HAP-1 (cell line): Measurements from ENCODE around the gene ANKRD13B.

Source experiments
- DNase-seq, 2 experiments: peaks; one replicate each; pipeline ENCODE4 v3.0.0-alpha.2; 2016 to 2020; ENCODE audit warnings: low spot score in 2 of 2
- H3K27me3 ChIP-seq: fragments of 250-450 bp; sonication (Bioruptor Pico); 2 replicates; pipeline ENCODE4 v1.5.1; 2020; ENCODE audit warnings: low read depth, mild to moderate bottlenecking, moderate library complexity
- H3K36me3 ChIP-seq: fragments of 250-450 bp; sonication (Bioruptor Pico); replicated peaks from 2 replicates; pipeline ENCODE4 v1.5.1; 2020; ENCODE audit warnings: mild to moderate bottlenecking
- H3K4me1 ChIP-seq: fragments of 250-450 bp; sonication (Bioruptor Pico); 2 replicates; pipeline ENCODE4 v1.5.1; 2020; ENCODE audit warnings: mild to moderate bottlenecking
- H3K4me3 ChIP-seq: fragments of 250-450 bp; sonication (Bioruptor Pico); 2 replicates; pipeline ENCODE4 v1.5.1; 2020; ENCODE audit warnings: mild to moderate bottlenecking, moderate library complexity
- H3K9me3 ChIP-seq: fragments of 250-450 bp; sonication (Bioruptor Pico); 2 replicates; pipeline ENCODE4 v1.5.1; 2020; ENCODE audit warnings: mild to moderate bottlenecking, moderate library complexity
- in situ Hi-C: fragments of 300-500 bp; cut with MboI; formaldehyde crosslinking; loops from 3 replicates; pipeline ENCODE4 v1.14.3; 2020; ENCODE audit warnings: low sequenced_read_pairs, inconsistent platforms, mixed read lengths

Gene ANKRD13B

DNA sequence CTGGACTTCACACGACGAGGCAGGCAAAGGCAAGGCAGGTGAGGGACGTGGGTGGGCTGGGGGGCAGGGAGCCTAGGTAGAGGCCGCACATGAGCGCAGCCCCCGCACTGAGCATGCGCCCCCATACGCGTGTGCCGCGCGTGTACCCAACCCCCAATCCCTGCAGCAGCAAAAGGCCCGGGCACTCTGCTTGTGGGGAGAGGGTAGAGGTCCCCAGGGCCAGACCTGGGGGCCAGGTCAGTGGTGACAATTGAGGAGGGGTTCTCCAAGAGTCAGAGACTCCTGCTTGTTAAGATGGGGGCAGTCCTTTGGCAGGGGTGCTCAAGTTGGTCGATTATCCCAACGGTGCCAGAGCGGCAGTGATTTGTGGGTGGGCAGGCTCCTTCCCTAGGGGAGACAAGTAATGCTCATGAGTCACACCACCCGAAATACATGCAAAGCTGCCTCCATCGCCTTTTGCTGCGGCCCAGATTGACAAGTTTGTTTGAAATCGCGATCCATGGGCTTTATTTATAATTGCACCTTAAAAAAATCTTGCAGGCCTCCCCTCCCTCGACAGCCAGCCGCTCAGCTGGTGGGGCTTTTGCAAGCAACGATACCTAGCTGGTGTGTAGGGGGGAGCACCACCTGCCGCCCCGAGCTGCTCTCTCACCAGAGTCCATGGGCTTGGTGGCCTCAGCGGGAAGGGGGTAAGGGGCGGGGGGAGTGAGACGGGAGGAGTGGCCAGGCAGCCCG is 2.4 kb upstream of the ANKRD13B start:
- DNase-seq = no peak
- Histone ChIP-seq H3K9me3 (no peaks in the 10 kb centered on the region), H3K36me3 (no peaks in the 10 kb centered on the region; the same call in 1 of the 2 replicates), H3K4me1 (peaks cover 38% of the 10 kb centered on the region), H3K27me3 (no peaks in the 10 kb centered on the region), H3K4me3 (peak overlapping the region; percentile 38)
- in situ Hi-C loops = no loop called here

DNA sequence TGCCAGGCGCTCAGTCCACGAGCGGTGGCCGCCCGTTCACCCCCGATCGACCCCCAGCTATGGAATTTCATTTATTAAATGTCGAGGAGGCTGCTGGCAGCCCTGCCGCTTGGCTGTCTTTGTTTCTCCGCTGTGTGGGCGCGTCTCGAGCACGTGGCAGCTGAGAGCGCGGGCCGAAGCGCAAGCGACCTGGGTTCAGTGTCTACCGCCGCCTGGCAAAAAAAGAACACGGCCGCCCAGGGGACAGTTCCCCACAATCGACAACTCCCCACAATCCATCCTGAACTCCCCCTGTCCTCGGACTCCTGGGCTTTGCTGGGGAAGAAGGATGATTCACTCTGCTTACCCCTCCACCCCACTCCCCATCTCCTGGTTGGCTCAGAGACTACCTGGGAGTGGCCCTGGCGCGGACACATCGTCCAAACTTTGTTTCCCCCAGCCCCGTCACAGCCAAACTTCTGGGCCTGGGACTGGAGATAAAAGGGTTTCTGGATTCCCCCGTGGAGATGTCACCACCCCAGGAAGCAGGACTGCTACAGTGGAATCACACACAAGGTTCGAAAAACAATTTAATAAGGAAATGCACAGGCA is 1.7 kb upstream of the ANKRD13B start:
- DNase-seq = peak; percentile 65 to 80
- H3K9me3 ChIP-seq = no peaks in the 10 kb centered on the region
- no peaks in the 10 kb centered on the region; the same call in 1 of the 2 replicates for H3K36me3 ChIP-seq
- in situ Hi-C loops = no loop called here
- H3K4me1 ChIP-seq = peaks cover 38% of the 10 kb centered on the region
- peak overlapping the region; percentile 38 for H3K4me3 ChIP-seq
- H3K27me3 ChIP-seq = no peaks in the 10 kb centered on the region

DNA sequence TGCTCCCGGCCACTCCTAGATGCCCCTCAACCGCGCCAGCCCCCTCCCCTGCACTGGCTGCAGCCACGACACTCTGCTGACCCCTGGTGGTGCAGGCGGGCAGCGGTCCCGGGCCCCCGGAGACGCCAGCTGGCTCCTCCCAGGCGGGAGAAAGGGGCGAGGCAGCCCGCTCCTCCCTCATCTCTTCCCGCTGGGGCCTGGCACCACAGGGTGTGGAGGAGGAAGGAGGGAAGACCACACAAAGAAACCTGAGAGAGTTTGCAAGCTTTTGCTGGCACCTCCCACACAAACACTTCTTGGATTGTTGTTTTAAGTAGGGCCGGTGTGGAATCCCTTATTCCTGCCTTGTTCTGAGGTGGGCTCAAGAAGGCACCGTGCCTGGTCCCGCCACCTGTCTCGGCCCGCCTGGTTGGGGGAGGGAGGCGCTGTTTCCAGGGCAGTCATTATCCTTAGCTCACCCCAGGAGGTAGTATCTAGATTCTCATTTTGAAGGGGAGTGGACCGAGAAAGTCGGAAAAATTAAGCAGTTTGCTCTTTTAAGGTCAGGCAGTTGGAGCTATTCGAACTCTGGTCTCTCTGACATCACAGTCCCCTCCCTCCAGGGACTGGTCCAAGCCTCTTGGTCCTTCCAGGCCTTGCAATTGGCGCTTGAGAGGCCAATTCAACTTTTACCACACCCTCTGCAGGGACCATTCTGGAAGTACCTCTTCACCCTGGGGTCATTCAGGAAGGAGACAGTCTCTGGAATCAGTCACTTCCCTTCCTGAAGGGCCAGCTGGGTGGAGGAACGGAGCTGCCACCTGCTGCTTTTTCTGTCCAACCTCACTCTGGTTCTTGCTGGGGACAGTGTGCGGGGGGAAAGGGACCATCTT is 959 bp upstream of the ANKRD13B start:
- H3K4me3 ChIP-seq = peak overlapping the region; percentile 38
- peaks cover 40% of the 10 kb centered on the region for H3K4me1 ChIP-seq
- DNase-seq = peak; percentile 88 to 98

DNA sequence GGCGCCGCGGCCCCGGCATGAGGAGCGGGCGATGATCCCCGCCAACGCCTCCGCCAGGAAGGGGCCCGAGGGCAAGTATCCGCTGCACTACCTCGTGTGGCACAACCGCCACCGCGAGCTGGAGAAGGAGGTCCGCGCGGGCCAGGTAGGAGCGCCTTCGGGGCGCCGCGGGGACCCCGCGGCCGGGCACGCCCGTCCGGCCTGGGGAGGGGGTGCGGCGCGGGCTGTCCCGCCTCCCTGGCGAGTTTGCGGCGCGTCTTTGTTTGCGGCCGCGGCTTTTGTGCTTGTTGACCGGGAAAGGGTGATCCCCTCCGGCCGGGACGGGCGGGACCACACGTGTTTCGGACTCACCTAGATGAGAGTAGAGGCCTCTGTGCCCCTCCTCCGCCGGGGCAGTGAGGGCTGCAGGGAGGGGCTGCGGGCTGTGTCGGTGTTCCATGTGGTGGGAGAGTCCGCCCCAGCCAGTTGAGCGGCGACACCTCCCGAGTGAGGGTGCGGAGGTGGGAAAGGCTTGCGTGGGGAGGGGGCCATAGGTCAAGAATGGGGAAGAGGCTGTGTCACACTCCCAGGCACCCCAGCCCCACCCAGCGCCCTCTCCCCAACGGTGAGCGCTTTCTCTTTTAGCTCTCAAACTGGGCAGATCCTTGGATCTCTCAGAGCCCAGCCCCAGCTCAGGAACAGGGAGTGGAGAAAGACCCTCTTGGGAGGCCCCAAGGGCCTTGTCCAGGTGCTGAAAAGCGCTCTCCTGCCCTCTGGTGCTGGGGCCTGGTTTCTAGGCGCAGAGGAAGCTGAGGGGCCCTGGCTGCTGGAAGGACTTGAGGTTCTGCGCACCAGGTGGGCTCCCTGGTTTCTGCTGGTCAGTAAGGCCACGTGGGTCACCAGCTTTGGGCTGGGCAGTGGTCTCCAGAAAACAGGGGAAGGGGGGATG is 923 bp downstream of the ANKRD13B start:
- DNase-seq = peak; percentile 39 to 74
- peaks cover 45% of the 10 kb centered on the region for H3K4me1 ChIP-seq
- in situ Hi-C loops = no loop called here

More for the DNA sequence above, 959 bp upstream of the ANKRD13B start:
- in situ Hi-C loops = no loop called here
- Histone ChIP-seq H3K9me3 (no peaks in the 10 kb centered on the region), H3K36me3 (no peaks in the 10 kb centered on the region; the same call in 1 of the 2 replicates), H3K27me3 (no peaks in the 10 kb centered on the region)

DNA sequence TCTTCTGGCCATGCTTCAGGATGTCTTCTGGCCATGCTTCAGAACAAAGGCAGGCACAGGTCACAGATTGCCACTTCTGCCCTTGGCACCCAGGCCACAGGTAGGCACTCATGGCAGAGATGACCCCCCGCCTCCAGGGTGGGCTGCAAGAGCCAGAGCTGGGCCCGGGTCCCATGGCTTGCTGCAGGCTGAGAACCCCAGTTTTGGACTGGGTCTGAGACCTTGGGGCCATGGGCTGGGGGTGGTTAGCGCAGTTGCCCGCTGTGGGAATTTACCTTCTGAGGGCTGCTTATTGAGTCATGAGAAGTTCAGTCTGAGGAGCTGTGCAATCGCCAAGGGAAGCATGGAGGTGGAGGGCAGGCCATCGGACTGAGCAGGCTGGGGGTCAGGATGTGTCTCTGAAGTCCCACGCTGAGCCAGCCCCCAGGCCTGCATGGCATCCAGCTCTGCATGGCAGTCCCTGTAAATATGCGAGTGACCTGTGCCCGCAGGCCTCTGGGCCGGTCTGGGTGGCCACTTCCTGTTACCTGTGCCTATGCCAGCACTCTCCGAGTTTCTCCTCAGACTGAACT is 1.7 kb downstream of the ANKRD13B start:
- H3K9me3 ChIP-seq = no peaks in the 10 kb centered on the region
- peak overlapping the region; percentile 55 for H3K4me3 ChIP-seq
- peaks cover 45% of the 10 kb centered on the region for H3K4me1 ChIP-seq
- no peak for DNase-seq
- in situ Hi-C loops = no loop called here
- H3K27me3 ChIP-seq = no peaks in the 10 kb centered on the region
- H3K36me3 ChIP-seq = no peaks in the 10 kb centered on the region

More for the DNA sequence above, 923 bp downstream of the ANKRD13B start:
- no peaks in the 10 kb centered on the region for H3K27me3 ChIP-seq
- no peaks in the 10 kb centered on the region for H3K36me3 ChIP-seq
- peak overlapping the region; percentile 55 for H3K4me3 ChIP-seq
- H3K9me3 ChIP-seq = no peaks in the 10 kb centered on the region

DNA sequence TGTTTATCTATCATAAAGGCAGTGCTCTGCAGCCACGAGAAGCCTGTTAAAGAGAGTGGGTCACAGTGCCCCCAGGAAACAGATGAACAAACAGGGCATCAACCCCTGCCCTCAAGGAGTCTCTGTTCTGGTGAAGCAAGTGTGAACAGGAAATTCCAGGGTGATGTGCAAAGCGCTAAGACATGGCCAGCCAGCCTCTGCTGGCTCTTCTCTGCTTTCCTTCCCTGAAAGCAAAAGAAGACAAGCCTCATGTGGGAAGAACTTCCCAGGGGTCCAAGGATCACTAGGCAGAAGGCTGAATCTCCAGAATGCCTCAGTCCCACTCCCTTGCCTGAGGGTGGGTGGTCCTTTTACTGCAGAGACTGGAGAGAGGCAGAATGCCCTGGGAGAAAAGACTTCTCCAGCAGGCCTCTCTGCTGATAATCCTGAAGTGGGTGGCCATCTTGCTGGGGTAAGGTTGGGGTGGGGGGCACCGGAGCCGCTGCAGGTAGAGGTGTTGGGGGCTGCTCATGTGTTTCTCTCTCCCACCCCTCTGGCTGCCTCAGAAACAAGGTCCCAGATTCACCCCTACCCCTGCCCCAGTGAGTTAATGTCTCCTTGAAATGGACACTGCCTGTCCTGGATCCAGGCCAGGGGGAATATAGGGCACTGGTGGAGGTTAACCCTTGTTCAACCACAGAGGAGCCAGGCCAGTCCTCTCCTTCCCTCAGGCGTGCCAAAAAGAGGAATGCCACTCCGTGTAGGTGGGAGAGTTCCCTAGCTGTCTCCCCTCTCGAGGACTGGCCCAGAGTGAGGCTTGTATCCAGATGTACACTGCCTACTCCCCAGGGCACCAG is 2.4 kb downstream of the ANKRD13B start:
- peaks cover 38% of the 10 kb centered on the region for H3K4me1 ChIP-seq

DNA sequence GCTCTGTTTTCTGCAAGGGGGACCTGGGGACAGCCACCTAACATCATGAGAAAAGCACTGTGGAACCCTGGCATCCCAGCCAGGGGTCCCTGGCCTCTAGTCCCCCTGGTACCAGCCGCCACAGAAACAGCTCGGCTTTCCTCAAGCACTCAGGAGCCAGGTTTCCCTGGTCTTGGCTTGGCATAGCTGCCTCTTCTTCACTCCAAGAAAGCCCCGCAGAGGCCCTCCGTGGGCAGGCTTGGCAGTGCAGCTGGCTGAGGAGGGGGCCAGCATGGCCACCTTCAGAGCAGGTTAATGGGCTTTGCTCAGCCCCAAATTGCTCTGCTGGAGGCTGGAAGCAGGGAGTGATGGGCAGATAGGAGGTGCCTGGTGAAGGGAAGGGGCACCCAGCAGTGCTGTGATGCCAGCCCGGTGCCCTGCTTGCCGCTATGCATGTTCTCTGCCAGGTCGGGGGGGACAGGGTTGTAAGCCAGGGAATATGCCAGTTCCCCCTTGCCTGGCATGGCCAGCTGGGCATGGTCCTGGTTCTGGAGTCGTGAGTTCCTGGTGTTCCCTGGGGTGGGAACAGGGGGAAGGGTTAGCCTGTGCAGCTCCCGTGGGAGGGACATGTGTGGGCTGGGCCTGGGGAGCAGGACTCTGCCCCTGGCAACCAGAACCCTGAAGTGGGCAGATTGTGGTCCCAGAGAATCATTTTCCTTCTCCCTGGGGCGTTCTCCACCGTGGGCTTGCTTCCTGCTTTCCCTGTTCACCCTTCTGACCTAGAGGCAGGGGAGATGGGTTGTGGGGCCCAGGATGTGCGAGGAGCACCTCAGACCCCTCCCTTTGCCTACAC is 3.2 kb downstream of the ANKRD13B start:
- in situ Hi-C loops = no loop called here
- no peak for DNase-seq
- Histone ChIP-seq H3K9me3 (no peaks in the 10 kb centered on the region), H3K4me1 (peaks cover 29% of the 10 kb centered on the region), H3K36me3 (no peaks in the 10 kb centered on the region), H3K27me3 (no peaks in the 10 kb centered on the region), H3K4me3 (no peak overlapping the region)

More for the DNA sequence above, 2.4 kb downstream of the ANKRD13B start:
- Histone ChIP-seq H3K27me3 (no peaks in the 10 kb centered on the region), H3K9me3 (no peaks in the 10 kb centered on the region), H3K36me3 (no peaks in the 10 kb centered on the region), H3K4me3 (no peak overlapping the region)
- DNase-seq = no peak
- in situ Hi-C loops = no loop called here

DNA sequence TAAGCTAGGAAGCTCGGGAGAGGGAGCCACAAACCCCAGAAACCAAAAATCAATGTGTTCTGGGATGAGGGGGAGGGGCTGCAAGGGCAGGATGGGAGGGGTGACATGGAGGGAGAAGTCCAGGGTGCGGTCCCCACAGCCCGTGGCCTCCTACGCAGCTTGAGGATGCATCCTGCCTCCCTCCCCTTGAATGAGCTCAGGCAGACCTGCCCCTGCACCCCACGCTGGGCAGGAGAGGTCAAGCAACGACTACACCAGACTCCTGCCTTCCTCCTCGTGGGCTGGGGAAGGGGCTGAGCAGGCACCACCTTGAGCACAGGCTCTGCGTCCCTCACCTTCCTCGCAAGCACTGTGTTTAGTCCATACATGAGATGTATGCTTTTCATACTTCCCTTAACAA is 3.9 kb downstream of the ANKRD13B start:
- Histone ChIP-seq H3K36me3 (no peaks in the 10 kb centered on the region), H3K9me3 (no peaks in the 10 kb centered on the region), H3K4me1 (peaks cover 25% of the 10 kb centered on the region), H3K4me3 (no peak overlapping the region), H3K27me3 (no peaks in the 10 kb centered on the region)
- in situ Hi-C loops = no loop called here
- DNase-seq = no peak

DNA sequence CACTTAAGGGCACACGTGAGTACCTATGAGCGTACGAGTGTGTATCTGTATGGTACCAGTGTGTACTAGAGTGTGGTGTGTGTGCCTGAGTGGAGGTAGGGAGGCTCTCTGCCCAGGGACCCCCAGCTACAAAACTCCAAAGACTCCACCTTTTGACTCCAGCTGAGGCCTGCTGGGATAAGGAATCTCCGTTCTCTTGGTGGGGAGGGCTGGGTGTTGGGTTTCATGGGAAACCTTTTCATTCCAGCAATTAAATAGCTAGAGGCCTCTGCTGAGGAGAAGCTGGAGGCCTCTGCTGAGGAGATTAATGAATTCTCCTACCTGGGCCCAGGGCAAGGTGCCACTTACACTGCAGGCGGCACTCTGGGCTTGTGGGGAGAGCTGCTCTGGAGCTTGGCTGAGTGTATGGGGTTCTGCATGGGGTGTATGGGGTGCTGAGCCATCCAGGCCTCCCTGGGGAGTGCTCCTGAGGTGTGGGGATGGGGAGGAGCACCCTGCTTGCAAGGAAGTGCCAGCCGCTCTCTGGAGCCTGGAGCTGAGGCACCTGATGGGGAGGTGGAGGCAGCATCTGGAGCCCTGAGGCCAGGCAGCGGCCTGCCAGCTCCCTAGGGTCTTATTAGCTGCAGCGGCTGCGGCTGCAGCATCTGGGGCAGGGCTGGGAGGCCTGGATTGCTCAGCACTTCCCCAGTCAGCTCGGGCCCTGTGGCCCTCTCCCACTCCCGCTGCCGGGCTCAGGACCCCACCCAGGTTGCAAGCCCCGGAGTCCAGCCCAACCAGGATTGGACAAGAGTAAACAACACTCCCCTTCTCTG is 4.6 kb downstream of the ANKRD13B start:
- in situ Hi-C loops = no loop called here

DNA sequence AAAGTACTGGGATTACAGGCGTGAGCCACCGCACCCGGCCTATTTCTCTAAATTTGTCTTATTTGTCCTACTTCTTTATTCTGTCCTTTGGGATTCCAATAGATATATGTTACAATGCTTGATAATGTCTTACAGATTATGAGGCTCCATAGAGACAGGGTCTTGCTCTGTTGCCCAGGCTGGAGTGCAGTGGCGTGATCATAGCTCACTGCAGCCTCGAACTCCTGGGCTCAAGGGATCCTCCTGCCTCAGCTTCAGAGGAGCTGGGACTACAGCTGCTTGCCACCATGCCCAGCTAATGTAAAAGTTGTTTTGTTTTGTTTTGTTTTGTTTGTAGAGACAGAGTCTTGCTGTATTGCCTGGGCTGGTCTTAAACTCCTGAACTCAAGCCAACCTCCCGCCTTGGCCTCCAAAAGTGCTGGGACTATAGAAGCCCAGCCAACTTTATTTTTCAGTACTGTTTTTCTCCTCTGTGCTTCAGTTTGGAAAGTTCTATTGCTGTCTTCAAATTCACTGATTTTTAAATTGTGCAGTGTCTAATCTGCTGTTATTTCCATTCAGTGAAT is 10.3 kb downstream of the ANKRD13B start:
- Histone ChIP-seq H3K36me3 (no peaks in the 10 kb centered on the region), H3K27me3 (no peaks in the 10 kb centered on the region), H3K4me3 (no peak overlapping the region), H3K9me3 (no peaks in the 10 kb centered on the region), H3K4me1 (peaks cover under 1% of the 10 kb centered on the region)
- in situ Hi-C loops = loop anchor here (25.0 kb wide), 1 partner anchor 334 kb away; the partner anchor contains the start of genes EFCAB5 and SSH2
- DNase-seq = no peak

More for the DNA sequence above, 4.6 kb downstream of the ANKRD13B start:
- no peak overlapping the region for H3K4me3 ChIP-seq
- no peaks in the 10 kb centered on the region for H3K9me3 ChIP-seq
- no peaks in the 10 kb centered on the region for H3K36me3 ChIP-seq
- H3K27me3 ChIP-seq = no peaks in the 10 kb centered on the region
- H3K4me1 ChIP-seq = peaks cover 17% of the 10 kb centered on the region
- peak; percentile 39 to 57 for DNase-seq
